Measurements from ENCODE around the gene MAGI3. TPM values are rescaled to one million over a fixed set of nuclear protein-coding genes. Genes with fewer than 3 reads are reported as not detected.
"Not testable (repeated sequence)": the region's sequence is repeated elsewhere in the genome, so short reads cannot be mapped to it uniquely, and the experiment has no call there.

The MAGI3 gene
- polyA plus RNA-seq, 1 donor from 2014 or later = 10.8 TPM

DNA sequence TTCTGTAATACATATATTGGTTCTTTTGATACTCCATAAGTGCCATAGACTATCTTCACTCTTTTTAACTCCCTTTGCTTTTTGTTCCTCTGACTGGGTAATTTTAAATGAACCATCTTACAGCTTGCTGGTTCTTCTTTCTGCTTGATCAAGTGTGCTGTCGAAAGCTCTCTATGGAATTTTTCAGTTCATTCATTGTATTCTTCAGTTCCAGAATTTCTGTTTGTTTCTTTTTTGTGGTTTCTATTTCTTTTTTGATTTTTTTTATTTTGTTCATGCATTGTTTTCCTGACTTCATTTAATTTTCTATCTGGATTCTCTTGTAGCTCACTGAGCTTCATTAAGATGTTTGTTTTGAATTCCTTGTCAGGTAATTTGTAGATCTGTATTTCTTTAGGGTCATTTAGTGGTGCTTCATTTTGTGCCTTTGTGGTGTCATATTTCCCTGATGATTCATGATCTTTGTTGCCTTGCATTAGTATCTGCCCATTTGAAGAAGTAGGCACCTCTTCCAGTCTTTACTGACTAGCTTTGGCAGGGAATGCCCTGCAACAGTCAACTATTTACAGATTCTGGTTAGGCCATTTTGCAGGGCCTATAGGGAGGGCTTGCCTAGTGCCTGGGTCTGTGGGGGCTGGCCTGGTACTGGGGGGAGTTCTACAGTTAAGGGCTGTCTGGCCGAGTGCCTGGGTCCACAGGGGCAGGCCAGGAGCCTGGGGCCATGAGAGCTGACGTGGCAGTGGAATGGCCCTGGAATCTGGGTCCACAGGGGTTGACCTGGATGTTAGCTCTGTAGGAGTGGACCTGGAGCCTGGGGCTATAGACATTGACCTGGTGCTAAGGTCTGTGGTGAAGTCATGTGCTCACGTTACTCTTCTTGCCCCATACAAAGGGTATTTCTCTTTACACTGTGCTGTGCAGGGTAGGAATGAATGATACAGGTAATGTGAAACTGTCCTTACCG, 89.7 kb downstream of the MAGI3 start:
- no peak overlapping the region for H3K4me3 ChIP-seq (ENCODE audit: low read length)
- H3F3A ChIP-seq (ENCODE audit: insufficient read depth, low read length, poor library complexity, severe bottlenecking) = no peaks in the 10 kb centered on the region
- no peaks in the 10 kb centered on the region for H3K27me3 ChIP-seq (ENCODE audit: insufficient read depth, low read depth, low read length)
- H3K9ac ChIP-seq (ENCODE audit: low read length) = no peak overlapping the region
- H3K27ac ChIP-seq (ENCODE audit: low read length) = no peak overlapping the region
- peaks cover 6% of the 10 kb centered on the region for H3K79me2 ChIP-seq (replicated peaks; ENCODE audit: insufficient read depth, low read length)
- H3K4me2 ChIP-seq (ENCODE audit: low read length) = no peak overlapping the region
- TF ChIP-seq EZH2 (IDR thresholded peaks at IDR 0.05; ENCODE audit: borderline replicate concordance, insufficient read depth, low read length, poor library complexity, severe bottlenecking) (no peak), REST (IDR thresholded peaks at IDR 0.05; ENCODE audit: borderline replicate concordance) (no peak), TAF1 (IDR thresholded peaks at IDR 0.05; ENCODE audit: low read depth) (no peak), MXI1 (conservative IDR thresholded peaks at IDR 0.05; ENCODE audit: poor library complexity, severe bottlenecking) (no peak), RAD21 (conservative IDR thresholded peaks at IDR 0.05) (no peak)
- H3K9me2 ChIP-seq (ENCODE audit: insufficient read depth, low read length) = no peaks in the 10 kb centered on the region
- no peaks in the 10 kb centered on the region for H3K36me3 ChIP-seq (ENCODE audit: insufficient read depth, low read length)
- no peak overlapping the region for H2AFZ ChIP-seq (ENCODE audit: low read depth, low read length)
- no peaks in the 10 kb centered on the region for H4K20me1 ChIP-seq (ENCODE audit: insufficient read depth)
- H3K9me3 ChIP-seq (ENCODE audit: low read length) = no peaks in the 10 kb centered on the region

DNA sequence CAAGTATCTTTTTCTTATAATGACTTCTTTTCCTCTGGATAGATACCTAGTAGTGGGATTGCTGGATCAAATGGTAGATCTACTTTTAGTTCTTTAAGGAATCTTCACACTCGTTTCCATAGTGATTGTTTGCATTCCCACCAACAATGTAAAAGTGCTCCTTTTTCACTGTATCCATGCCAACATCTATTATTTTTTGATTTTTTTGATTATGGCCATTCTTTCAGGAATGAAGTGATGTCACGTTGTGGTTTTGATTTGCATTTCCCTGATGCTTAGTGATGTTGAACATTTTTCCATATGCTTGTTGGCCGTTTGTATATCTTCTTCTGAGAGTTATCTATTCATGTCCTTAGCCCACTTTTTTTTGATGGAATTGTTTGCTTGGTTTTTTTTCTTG, 94.8 kb downstream of the MAGI3 start:
- not testable (repeated sequence) for H3K36me3 ChIP-seq (ENCODE audit: insufficient read depth, low read length); H3K79me2 ChIP-seq (replicated peaks; ENCODE audit: insufficient read depth, low read length); H3K4me3 ChIP-seq (ENCODE audit: low read length); H3K27ac ChIP-seq (ENCODE audit: low read length); H3K4me2 ChIP-seq (ENCODE audit: low read length); H3F3A ChIP-seq (ENCODE audit: insufficient read depth, low read length, poor library complexity, severe bottlenecking); H4K20me1 ChIP-seq (ENCODE audit: insufficient read depth); H3K9me2 ChIP-seq (ENCODE audit: insufficient read depth, low read length); H3K9me3 ChIP-seq (ENCODE audit: low read length); H2AFZ ChIP-seq (ENCODE audit: low read depth, low read length); H3K27me3 ChIP-seq (ENCODE audit: insufficient read depth, low read depth, low read length); H3K9ac ChIP-seq (ENCODE audit: low read length)

GRCh38 chr1:113488576-113489177, 98.4 kb downstream of the MAGI3 start:
- H3K9ac ChIP-seq (ENCODE audit: low read length) = no peak overlapping the region
- H3K9me3 ChIP-seq (ENCODE audit: low read length) = peaks cover 8% of the 10 kb centered on the region
- no peak overlapping the region for H3K27ac ChIP-seq (ENCODE audit: low read length)
- H3K36me3 ChIP-seq (ENCODE audit: insufficient read depth, low read length) = no peaks in the 10 kb centered on the region
- H4K20me1 ChIP-seq (ENCODE audit: insufficient read depth) = no peaks in the 10 kb centered on the region
- H3K9me2 ChIP-seq (ENCODE audit: insufficient read depth, low read length) = no peaks in the 10 kb centered on the region
- TF ChIP-seq SMC3 (conservative IDR thresholded peaks at IDR 0.05; ENCODE audit: poor library complexity) (no peak), MXI1 (conservative IDR thresholded peaks at IDR 0.05; ENCODE audit: poor library complexity, severe bottlenecking) (no peak), POLR2AphosphoS5 (IDR thresholded peaks at IDR 0.05) (no peak), EZH2 (IDR thresholded peaks at IDR 0.05; ENCODE audit: borderline replicate concordance, insufficient read depth, low read length, poor library complexity, severe bottlenecking) (no peak), EP300 (conservative IDR thresholded peaks at IDR 0.05; ENCODE audit: poor library complexity, severe bottlenecking) (no peak), TAF1 (IDR thresholded peaks at IDR 0.05; ENCODE audit: low read depth) (no peak), REST (IDR thresholded peaks at IDR 0.05; ENCODE audit: borderline replicate concordance) (no peak), RAD21 (conservative IDR thresholded peaks at IDR 0.05) (no peak)
- TF ChIP-seq, protein P1, sequence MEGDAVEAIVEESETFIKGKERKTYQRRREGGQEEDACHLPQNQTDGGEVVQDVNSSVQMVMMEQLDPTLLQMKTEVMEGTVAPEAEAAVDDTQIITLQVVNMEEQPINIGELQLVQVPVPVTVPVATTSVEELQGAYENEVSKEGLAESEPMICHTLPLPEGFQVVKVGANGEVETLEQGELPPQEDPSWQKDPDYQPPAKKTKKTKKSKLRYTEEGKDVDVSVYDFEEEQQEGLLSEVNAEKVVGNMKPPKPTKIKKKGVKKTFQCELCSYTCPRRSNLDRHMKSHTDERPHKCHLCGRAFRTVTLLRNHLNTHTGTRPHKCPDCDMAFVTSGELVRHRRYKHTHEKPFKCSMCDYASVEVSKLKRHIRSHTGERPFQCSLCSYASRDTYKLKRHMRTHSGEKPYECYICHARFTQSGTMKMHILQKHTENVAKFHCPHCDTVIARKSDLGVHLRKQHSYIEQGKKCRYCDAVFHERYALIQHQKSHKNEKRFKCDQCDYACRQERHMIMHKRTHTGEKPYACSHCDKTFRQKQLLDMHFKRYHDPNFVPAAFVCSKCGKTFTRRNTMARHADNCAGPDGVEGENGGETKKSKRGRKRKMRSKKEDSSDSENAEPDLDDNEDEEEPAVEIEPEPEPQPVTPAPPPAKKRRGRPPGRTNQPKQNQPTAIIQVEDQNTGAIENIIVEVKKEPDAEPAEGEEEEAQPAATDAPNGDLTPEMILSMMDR (IDR thresholded peaks at IDR 0.05; ENCODE audit: poor library complexity, severe bottlenecking) = no peak
- H3F3A ChIP-seq (ENCODE audit: insufficient read depth, low read length, poor library complexity, severe bottlenecking) = no peaks in the 10 kb centered on the region
- H3K4me2 ChIP-seq (ENCODE audit: low read length) = no peak overlapping the region
- no peak overlapping the region for H2AFZ ChIP-seq (ENCODE audit: low read depth, low read length)
- no peak overlapping the region for H3K4me3 ChIP-seq (ENCODE audit: low read length)
- peaks cover 4% of the 10 kb centered on the region for H3K79me2 ChIP-seq (replicated peaks; ENCODE audit: insufficient read depth, low read length)
- H3K27me3 ChIP-seq (ENCODE audit: insufficient read depth, low read depth, low read length) = no peaks in the 10 kb centered on the region

All from neural cell (in vitro differentiated cells).